Sigmoid colon (tissue), 4 donors: Measurements from ENCODE around the gene MRC1.

Source experiments
- CTCF ChIP-seq, 4 experiments: fragments of 450-650 bp in 3 of 4; fragments of 200-600 bp in 1 of 4; IDR thresholded peaks; one replicate each; pipeline ENCODE4 v1.5.1; 2016 to 2019; ENCODE audit warnings: antibody characterized with exemption in 4 of 4, mild to moderate bottlenecking in 3 of 4, moderate library complexity in 2 of 4
- POLR2A ChIP-seq, 2 donors: fragments of 450-650 bp; IDR thresholded peaks; one replicate each; pipeline ENCODE4 v1.6.1; 2016; ENCODE audit warnings: antibody characterized with exemption in 2 of 2, mild to moderate bottlenecking in 2 of 2, moderate library complexity in 2 of 2
- POLR2AphosphoS5 ChIP-seq, 4 donors: sonication (generic); formaldehyde crosslinking; IDR thresholded peaks; one replicate each; pipeline ENCODE4 v1.6.1; 2017; ENCODE audit warnings: antibody characterized with exemption in 4 of 4

DNA sequence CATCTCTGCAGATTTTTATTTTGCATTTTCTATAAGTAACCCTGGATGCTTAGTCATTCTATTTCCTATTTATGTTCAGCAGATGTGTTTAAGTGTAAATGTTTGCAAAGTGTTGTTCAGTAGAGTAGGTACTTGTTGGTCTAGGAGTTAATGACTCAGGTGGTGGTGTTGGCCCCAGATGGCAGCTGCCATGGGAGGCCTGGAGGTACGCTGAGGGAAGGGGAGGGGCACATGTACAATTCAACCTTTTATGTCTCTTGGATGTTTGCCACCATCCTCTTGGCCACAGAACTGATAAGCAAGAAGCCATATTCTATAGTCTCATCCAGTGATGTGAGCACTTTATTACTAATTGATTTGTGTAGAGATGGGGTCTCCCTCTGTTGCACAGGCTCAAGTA, 74.5 kb downstream of the MRC1 start:
- TF ChIP-seq CTCF (IDR thresholded peaks at IDR 0.05) = no peak
- no peak for TF ChIP-seq POLR2A (IDR thresholded peaks at IDR 0.05)
- TF ChIP-seq POLR2AphosphoS5 (IDR thresholded peaks at IDR 0.05) = no peak
